NCI-H2107 treated with DMSO at 0.1 percent for 48 hours (cell line): Measurements from ENCODE around the gene ENDOV.

Experiments
- DNase-seq: peaks from one replicate; lab custom pipeline; 2025; ENCODE audit not compliant: unreplicated experiment; lab: John Stamatoyannopoulos, UW

ENDOV gene

GRCh38 chr17:80465327-80465974 lies 50.5 kb downstream of the ENDOV start:
- DNase-seq = no peak

GRCh38 chr17:80466188-80466705 lies 51.3 kb downstream of the ENDOV start:
- DNase-seq = no peak

- no peak for DNase-seq
Measured at GRCh38 chr17:80468242-80468641, 53.3 kb downstream of the ENDOV start.

GRCh38 chr17:80468781-80469493 lies 54.0 kb downstream of the ENDOV start:
- no peak for DNase-seq

GRCh38 chr17:80469667-80470066 lies 54.7 kb downstream of the ENDOV start:
- DNase-seq = no peak

- no peak for DNase-seq
Measured at GRCh38 chr17:80470603-80471002, 55.6 kb downstream of the ENDOV start.

GRCh38 chr17:80471922-80472321 lies 57.0 kb downstream of the ENDOV start:
- no peak for DNase-seq

- no peak for DNase-seq
Measured at GRCh38 chr17:80472996-80473395, 58.0 kb downstream of the ENDOV start.

- no peak for DNase-seq
Measured at GRCh38 chr17:80473701-80474100, 58.7 kb downstream of the ENDOV start.

GRCh38 chr17:80474231-80474960 lies 59.4 kb downstream of the ENDOV start:
- DNase-seq = no peak

GRCh38 chr17:80474961-80475909 lies 60.3 kb downstream of the ENDOV start:
- DNase-seq = no peak

- DNase-seq = no peak
Measured at GRCh38 chr17:80475910-80476876, 61.2 kb downstream of the ENDOV start, which contains the start of gene NPTX1. Gene NPTX1 (minus strand): TSS chr17:80476607. CDS start chr17:80476446, 161 bp downstream.

GRCh38 chr17:80476877-80477646 lies 62.1 kb downstream of the ENDOV start:
- no peak for DNase-seq

GRCh38 chr17:80477647-80478478 lies 62.9 kb downstream of the ENDOV start:
- DNase-seq = no peak

- DNase-seq = no peak
Measured at GRCh38 chr17:80478487-80479245, 63.7 kb downstream of the ENDOV start.

- DNase-seq = no peak
Measured at GRCh38 chr17:80479246-80479566, 64.2 kb downstream of the ENDOV start.

GRCh38 chr17:80480248-80480647 lies 65.3 kb downstream of the ENDOV start:
- no peak for DNase-seq
